ENCODE measurements around the gene C1orf174. TPM values are rescaled to one million over a fixed set of nuclear protein-coding genes. Genes with fewer than 3 reads are reported as not detected.

C1orf174 gene
- total RNA-seq, 1 donor from 2014 or later, result 45.3 TPM

DNA sequence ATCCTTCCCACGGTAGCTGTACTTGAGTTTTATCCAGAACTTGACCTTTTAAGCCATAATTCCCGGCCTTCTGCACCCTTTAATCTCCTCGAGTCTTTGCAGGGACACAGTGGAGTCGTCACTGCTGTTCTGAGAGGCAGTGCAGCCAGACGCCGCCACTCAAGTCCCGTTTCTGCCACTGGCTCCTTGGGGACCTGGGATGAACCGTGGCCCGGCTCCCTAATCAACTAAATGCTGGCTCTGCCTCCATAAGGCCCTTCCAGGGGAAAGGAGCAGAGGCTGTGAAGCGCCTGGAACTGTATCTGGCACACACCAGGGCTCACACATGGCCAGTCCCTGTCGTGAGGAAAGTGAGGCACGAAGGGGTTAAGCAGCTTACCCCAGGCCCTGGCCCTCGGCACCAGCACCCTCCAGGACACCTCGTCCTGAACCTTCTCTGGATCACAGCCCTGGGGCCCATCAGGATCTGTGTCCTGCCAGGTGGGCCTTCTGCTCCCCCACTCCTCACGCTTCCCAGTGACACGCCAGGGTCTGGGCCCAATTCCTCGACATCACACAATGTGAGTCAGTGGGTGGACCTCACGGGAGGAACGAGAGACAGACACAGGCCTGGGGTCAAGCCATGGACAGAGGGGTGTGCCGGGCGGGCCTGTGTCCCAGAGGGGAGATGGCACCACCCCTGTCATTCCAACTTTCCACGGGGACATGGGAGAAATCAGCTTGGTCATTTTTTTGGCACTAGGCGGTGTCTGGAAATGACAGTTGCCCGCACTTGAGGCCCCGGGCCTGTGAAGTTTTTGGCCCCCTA is 23.5 kb upstream of the C1orf174 start:
- H3K27me3 ChIP-seq (ENCODE audit: control insufficient read depth, insufficient read depth, low read length), result no peaks in the 10 kb centered on the region
- DNase-seq (ENCODE audit: low read depth) (no peak), FAIRE-seq (peak; percentile 18)
- TF ChIP-seq, protein P1, sequence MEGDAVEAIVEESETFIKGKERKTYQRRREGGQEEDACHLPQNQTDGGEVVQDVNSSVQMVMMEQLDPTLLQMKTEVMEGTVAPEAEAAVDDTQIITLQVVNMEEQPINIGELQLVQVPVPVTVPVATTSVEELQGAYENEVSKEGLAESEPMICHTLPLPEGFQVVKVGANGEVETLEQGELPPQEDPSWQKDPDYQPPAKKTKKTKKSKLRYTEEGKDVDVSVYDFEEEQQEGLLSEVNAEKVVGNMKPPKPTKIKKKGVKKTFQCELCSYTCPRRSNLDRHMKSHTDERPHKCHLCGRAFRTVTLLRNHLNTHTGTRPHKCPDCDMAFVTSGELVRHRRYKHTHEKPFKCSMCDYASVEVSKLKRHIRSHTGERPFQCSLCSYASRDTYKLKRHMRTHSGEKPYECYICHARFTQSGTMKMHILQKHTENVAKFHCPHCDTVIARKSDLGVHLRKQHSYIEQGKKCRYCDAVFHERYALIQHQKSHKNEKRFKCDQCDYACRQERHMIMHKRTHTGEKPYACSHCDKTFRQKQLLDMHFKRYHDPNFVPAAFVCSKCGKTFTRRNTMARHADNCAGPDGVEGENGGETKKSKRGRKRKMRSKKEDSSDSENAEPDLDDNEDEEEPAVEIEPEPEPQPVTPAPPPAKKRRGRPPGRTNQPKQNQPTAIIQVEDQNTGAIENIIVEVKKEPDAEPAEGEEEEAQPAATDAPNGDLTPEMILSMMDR (IDR thresholded peaks at IDR 0.05; ENCODE audit: insufficient read depth, low read length, severe bottlenecking), result no peak
- H3K4me3 ChIP-seq (ENCODE audit: low read depth, low read length), result no peak overlapping the region
- no peaks in the 10 kb centered on the region for H3K36me3 ChIP-seq (ENCODE audit: control insufficient read depth, insufficient read depth, low read length)

- TF ChIP-seq, protein P1 (IDR thresholded peaks at IDR 0.05; ENCODE audit: insufficient read depth, low read length, severe bottlenecking), result no peak
- no peak overlapping the region for H3K4me3 ChIP-seq (ENCODE audit: low read depth, low read length)
- no peaks in the 10 kb centered on the region for H3K36me3 ChIP-seq (ENCODE audit: control insufficient read depth, insufficient read depth, low read length)
- no peak for FAIRE-seq
- H3K27me3 ChIP-seq (ENCODE audit: control insufficient read depth, insufficient read depth, low read length), result no peaks in the 10 kb centered on the region
- no peak for DNase-seq (ENCODE audit: low read depth)
Measured at GRCh38 chr1:3922851-3923250, 22.8 kb upstream of the C1orf174 start.

GRCh38 chr1:3922201-3922725 is 22.2 kb upstream of the C1orf174 start:
- FAIRE-seq (peak; percentile 91), DNase-seq (ENCODE audit: low read depth) (peak; percentile 69)
- no peaks in the 10 kb centered on the region for H3K27me3 ChIP-seq (ENCODE audit: control insufficient read depth, insufficient read depth, low read length)

DNA sequence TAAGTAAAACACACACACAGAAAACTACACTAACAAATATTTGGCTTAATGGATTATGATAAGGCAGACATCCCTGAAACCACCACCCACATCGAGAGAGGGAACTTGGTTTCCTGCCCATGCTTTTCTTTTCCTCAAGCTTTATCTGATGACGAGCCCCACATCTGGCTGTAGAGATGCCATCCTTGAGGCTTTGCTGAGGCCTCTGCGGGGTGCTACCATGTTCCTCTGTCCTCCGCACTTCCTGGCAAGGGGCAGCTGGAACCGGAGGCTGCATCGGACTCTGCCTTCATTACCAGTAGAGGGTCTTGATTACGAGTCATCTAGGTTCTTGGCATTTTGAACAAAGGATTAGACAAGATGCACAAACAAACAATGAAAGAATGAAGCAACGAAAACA is 21.7 kb upstream of the C1orf174 start:
- TF ChIP-seq, protein P1 (IDR thresholded peaks at IDR 0.05; ENCODE audit: insufficient read depth, low read length, severe bottlenecking), result no peak
- H3K36me3 ChIP-seq (ENCODE audit: control insufficient read depth, insufficient read depth, low read length), result no peaks in the 10 kb centered on the region
- DNase-seq (ENCODE audit: low read depth) (no peak), FAIRE-seq (no peak)
- no peaks in the 10 kb centered on the region for H3K27me3 ChIP-seq (ENCODE audit: control insufficient read depth, insufficient read depth, low read length)
- H3K4me3 ChIP-seq (ENCODE audit: low read depth, low read length), result peak overlapping the region; percentile 19

More at GRCh38 chr1:3922201-3922725, 22.2 kb upstream of the C1orf174 start:
- TF ChIP-seq, protein P1 (IDR thresholded peaks at IDR 0.05; ENCODE audit: insufficient read depth, low read length, severe bottlenecking), result no peak
- Histone ChIP-seq H3K36me3 (ENCODE audit: control insufficient read depth, insufficient read depth, low read length) (no peaks in the 10 kb centered on the region), H3K4me3 (ENCODE audit: low read depth, low read length) (peak overlapping the region; percentile 19)

DNA sequence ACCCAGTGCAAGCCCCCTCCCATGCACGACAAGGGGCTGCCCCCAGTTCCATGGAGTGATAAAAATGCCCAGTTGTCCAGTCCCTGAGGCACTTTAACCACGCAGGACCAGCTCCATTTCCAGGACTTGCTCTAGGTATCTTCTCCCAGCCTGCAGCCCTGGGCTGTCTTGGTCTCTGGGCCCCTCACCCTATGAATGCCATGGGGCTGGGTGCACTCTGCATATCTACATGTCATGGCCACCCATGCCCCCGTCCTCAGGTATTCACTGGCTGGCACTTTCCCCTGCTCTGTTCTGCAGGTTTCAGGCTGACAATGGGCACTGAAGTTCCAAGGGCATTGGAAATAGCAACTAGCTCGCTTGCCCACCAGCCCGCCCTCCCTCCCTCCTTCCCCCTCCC is 19.6 kb upstream of the C1orf174 start:
- FAIRE-seq (no peak), DNase-seq (ENCODE audit: low read depth) (no peak)
- TF ChIP-seq, protein P1 (IDR thresholded peaks at IDR 0.05; ENCODE audit: insufficient read depth, low read length, severe bottlenecking), result no peak
- H3K36me3 ChIP-seq (ENCODE audit: control insufficient read depth, insufficient read depth, low read length), result no peaks in the 10 kb centered on the region
- no peak overlapping the region for H3K4me3 ChIP-seq (ENCODE audit: low read depth, low read length)
- H3K27me3 ChIP-seq (ENCODE audit: control insufficient read depth, insufficient read depth, low read length), result no peaks in the 10 kb centered on the region

Measured in bronchial epithelial cell (primary cell).